ENCODE measurements around the gene FAM25C.
"Not testable (repeated sequence)": the region's sequence is repeated elsewhere in the genome, so short reads cannot be mapped to it uniquely, and the experiment has no call there.

DNA sequence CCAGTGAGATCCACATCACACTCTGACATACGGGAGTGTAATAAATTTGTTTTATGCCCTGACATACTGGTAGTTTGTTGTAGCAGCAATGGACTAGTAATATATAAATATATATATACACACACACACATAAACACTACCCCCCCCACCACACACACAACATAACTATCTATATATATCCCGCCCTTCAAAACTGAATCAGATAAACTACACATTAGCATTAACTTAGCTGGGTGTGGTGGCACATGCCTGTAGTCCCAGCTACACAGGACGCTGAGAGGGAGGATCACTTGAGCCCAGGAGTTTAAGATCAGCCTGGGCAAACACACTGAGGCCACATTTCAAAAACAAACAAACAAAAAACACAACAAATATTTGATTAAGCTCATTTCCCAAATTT is 45.0 kb upstream of the FAM25C start:
- not testable (repeated sequence) for TF ChIP-seq TCF4 (CRISPR knock-in tag; IDR thresholded peaks at IDR 0.05; ENCODE audit: borderline replicate concordance); ZFP30 (CRISPR knock-in tag; IDR thresholded peaks at IDR 0.05); ZC3H10 (CRISPR knock-in tag; IDR thresholded peaks at IDR 0.05); ZNF565 (CRISPR knock-in tag; conservative IDR thresholded peaks at IDR 0.05; ENCODE audit: low read depth); ZFP3 (CRISPR knock-in tag; IDR thresholded peaks at IDR 0.05); GLIS3 (CRISPR knock-in tag; IDR thresholded peaks at IDR 0.05); SNAI2 (CRISPR knock-in tag; IDR thresholded peaks at IDR 0.05); RARB (CRISPR knock-in tag; IDR thresholded peaks at IDR 0.05); BACH2 (CRISPR knock-in tag; IDR thresholded peaks at IDR 0.05; ENCODE audit: borderline replicate concordance)
- TF ChIP-seq, protein P1, sequence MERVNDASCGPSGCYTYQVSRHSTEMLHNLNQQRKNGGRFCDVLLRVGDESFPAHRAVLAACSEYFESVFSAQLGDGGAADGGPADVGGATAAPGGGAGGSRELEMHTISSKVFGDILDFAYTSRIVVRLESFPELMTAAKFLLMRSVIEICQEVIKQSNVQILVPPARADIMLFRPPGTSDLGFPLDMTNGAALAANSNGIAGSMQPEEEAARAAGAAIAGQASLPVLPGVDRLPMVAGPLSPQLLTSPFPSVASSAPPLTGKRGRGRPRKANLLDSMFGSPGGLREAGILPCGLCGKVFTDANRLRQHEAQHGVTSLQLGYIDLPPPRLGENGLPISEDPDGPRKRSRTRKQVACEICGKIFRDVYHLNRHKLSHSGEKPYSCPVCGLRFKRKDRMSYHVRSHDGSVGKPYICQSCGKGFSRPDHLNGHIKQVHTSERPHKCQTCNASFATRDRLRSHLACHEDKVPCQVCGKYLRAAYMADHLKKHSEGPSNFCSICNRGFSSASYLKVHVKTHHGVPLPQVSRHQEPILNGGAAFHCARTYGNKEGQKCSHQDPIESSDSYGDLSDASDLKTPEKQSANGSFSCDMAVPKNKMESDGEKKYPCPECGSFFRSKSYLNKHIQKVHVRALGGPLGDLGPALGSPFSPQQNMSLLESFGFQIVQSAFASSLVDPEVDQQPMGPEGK (CRISPR knock-in tag; IDR thresholded peaks at IDR 0.05; ENCODE audit: borderline replicate concordance) = not testable (repeated sequence)
- TF ChIP-seq, protein P2, sequence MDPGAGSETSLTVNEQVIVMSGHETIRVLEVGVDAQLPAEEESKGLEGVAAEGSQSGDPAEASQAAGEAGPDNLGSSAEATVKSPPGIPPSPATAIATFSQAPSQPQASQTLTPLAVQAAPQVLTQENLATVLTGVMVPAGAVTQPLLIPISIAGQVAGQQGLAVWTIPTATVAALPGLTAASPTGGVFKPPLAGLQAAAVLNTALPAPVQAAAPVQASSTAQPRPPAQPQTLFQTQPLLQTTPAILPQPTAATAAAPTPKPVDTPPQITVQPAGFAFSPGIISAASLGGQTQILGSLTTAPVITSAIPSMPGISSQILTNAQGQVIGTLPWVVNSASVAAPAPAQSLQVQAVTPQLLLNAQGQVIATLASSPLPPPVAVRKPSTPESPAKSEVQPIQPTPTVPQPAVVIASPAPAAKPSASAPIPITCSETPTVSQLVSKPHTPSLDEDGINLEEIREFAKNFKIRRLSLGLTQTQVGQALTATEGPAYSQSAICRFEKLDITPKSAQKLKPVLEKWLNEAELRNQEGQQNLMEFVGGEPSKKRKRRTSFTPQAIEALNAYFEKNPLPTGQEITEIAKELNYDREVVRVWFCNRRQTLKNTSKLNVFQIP (CRISPR knock-in tag; IDR thresholded peaks at IDR 0.05; ENCODE audit: borderline replicate concordance, low read depth) = not testable (repeated sequence)

All from SK-N-SH treated with all-trans-retinoic acid at 6 μM for 48 hours (cell line).